CD14-positive monocyte (primary cell): Measurements from ENCODE around the gene SREK1. TPM values are rescaled to one million over a fixed set of nuclear protein-coding genes. Genes with fewer than 3 reads are reported as not detected.

ENCODE experiments used
- DNase-seq, 3 donors: peaks; one replicate each; pipeline ENCODE4 v3.0.0-alpha.2; 2011 to 2022
- H2AFZ ChIP-seq: 2 replicates; pipeline ENCODE4 v1.6.0; 2012; ENCODE audit warnings: mild to moderate bottlenecking, low read depth, low read length, inconsistent platforms; ENCODE audit not compliant: insufficient read depth, poor library complexity, severe bottlenecking
- H3K27ac ChIP-seq, 2 donors: 1 replicate in 1 of 2; 2 replicates in 1 of 2; pipeline ENCODE4 v1.5.1; 2012 to 2013; ENCODE audit warnings: low read length in 2 of 2, control low read depth in 1 of 2, inconsistent platforms in 1 of 2, low read depth in 1 of 2, mild to moderate bottlenecking in 1 of 2
- H3K27me3 ChIP-seq, 2 donors: one replicate each; pipeline versions ENCODE4 v1.6.0 to v1.6.1; 2011 to 2013; ENCODE audit warnings: low read length in 2 of 2; ENCODE audit not compliant: control insufficient read depth in 2 of 2, insufficient read depth in 2 of 2
- H3K36me3 ChIP-seq, 2 donors: replicated peaks in 1 of 2; 1 replicate in 1 of 2; 2 replicates in 1 of 2; pipeline versions ENCODE4 v1.5.1 to v1.6.1; 2012 to 2013; ENCODE audit warnings: low read length in 2 of 2, control low read depth in 1 of 2, inconsistent platforms in 1 of 2, mild to moderate bottlenecking in 1 of 2; ENCODE audit not compliant: insufficient read depth in 2 of 2, control insufficient read depth in 1 of 2
- H3K4me1 ChIP-seq, 2 donors: 1 replicate in 1 of 2; 2 replicates in 1 of 2; pipeline versions ENCODE4 v1.5.1 to v1.6.1; 2012 to 2013; ENCODE audit warnings: low read length in 2 of 2, control low read depth in 1 of 2, inconsistent platforms in 1 of 2, mild to moderate bottlenecking in 1 of 2, moderate library complexity in 1 of 2; ENCODE audit not compliant: insufficient read depth in 2 of 2, control insufficient read depth in 1 of 2
- H3K4me2 ChIP-seq: replicated peaks from 2 replicates; pipeline ENCODE3; 2012; ENCODE audit warnings: low read length, moderate library complexity, mild to moderate bottlenecking; ENCODE audit not compliant: poor library complexity, severe bottlenecking; ENCODE audit errors: extremely low read depth
- H3K4me3 ChIP-seq, 3 experiments: fragments of 200-600 bp in 1 of 3; sonication (generic) in 1 of 3; replicated peaks in 1 of 3; 1 replicate in 2 of 3; 2 replicates in 1 of 3; pipeline ENCODE4 v1.5.1; 2011 to 2013; ENCODE audit warnings: low read length in 3 of 3, mild to moderate bottlenecking in 3 of 3, control low read depth in 2 of 3, low read depth in 2 of 3, inconsistent platforms in 1 of 3, moderate library complexity in 1 of 3
- H3K79me2 ChIP-seq: 2 replicates; pipeline ENCODE4 v1.6.0; 2012; ENCODE audit warnings: mild to moderate bottlenecking, control low read depth, inconsistent platforms, low read length, moderate library complexity; ENCODE audit not compliant: insufficient read depth
- H3K9ac ChIP-seq: 2 replicates; pipeline ENCODE4 v1.6.0; 2017; ENCODE audit warnings: low read length, mild to moderate bottlenecking; ENCODE audit not compliant: insufficient read depth, poor library complexity, severe bottlenecking
- H3K9me3 ChIP-seq, 2 donors: replicated peaks in 1 of 2; 1 replicate in 1 of 2; 2 replicates in 1 of 2; pipeline versions ENCODE4 v1.5.1 to v1.6.1; 2012 to 2013; ENCODE audit warnings: low read length in 2 of 2, control low read depth in 1 of 2; ENCODE audit not compliant: control insufficient read depth in 1 of 2, insufficient read depth in 1 of 2
- H4K20me1 ChIP-seq: 2 replicates; pipeline ENCODE4 v1.6.0; 2012; ENCODE audit warnings: mild to moderate bottlenecking, low read length, control low read depth, moderate library complexity; ENCODE audit not compliant: insufficient read depth
- H3K27ac Mint-ChIP-seq, 7 donors: one replicate each; pipeline ENCODE4 v1.8.0; 2020; ENCODE audit warnings: mild to moderate bottlenecking in 7 of 7, mixed read lengths in 7 of 7, moderate library complexity in 6 of 7, inconsistent platforms in 2 of 7
- H3K27me3 Mint-ChIP-seq, 3 donors: one replicate each; pipeline ENCODE4 v1.8.0; 2021 to 2022; ENCODE audit warnings: low read depth in 3 of 3, mild to moderate bottlenecking in 3 of 3, mixed read lengths in 3 of 3, moderate library complexity in 3 of 3, inconsistent platforms in 1 of 3
- H3K36me3 Mint-ChIP-seq, 2 donors: one replicate each; pipeline ENCODE4 v1.8.0; 2020; ENCODE audit warnings: mixed read lengths in 2 of 2, inconsistent platforms in 1 of 2, mild to moderate bottlenecking in 1 of 2
- H3K4me1 Mint-ChIP-seq: one replicate; pipeline ENCODE4 v1.8.0; 2020; ENCODE audit warnings: mild to moderate bottlenecking, mixed read lengths
- H3K4me3 Mint-ChIP-seq, 2 donors: one replicate each; pipeline ENCODE4 v1.8.0; 2020; ENCODE audit warnings: mild to moderate bottlenecking in 2 of 2, mixed read lengths in 2 of 2, moderate library complexity in 1 of 2
- H3K9me3 Mint-ChIP-seq, 7 donors: one replicate each; pipeline ENCODE4 v1.8.0; 2020 to 2022; ENCODE audit warnings: mixed read lengths in 7 of 7, mild to moderate bottlenecking in 6 of 7, moderate library complexity in 6 of 7, inconsistent platforms in 2 of 7
- WGBS: methylation state at CpG from one replicate; pipeline ENCODE4 v1.1.5; 2013; ENCODE audit warnings: missing lambda C conversion rate; ENCODE audit not compliant: insufficient coverage; 5-methylcytosine and 5-hydroxymethylcytosine counted together
- intact Hi-C, 2 donors: fragments of 100-400 bp; cut with micrococcal nuclease; formaldehyde crosslinking; loops; one replicate each; pipeline versions ENCODE4 v1.15.0 to v1.15.1; 2023
- polyA plus RNA-seq, 3 donors: library from polyadenylated mRNA; depleted of rRNA in 1 of 3; unstranded in 2 of 3; stranded (reverse) in 1 of 3; fragments of 300-500 nt in 2 of 3; fragments of >200 nt in 1 of 3; fragmentation: Illumina TruSeq in 2 of 3; gene quantifications; 1 replicate in 2 of 3; 2 replicates in 1 of 3; pipeline ENCODE4 v1.2.3, GENCODE V29; 2012 to 2021
- TF ChIP-seq, protein P1 (sequence below): fragments of 200-600 bp; IDR thresholded peaks from one replicate; pipeline ENCODE4 v1.8.0; 2022; ENCODE audit warnings: antibody characterized with exemption, mild to moderate bottlenecking

Gene SREK1
- polyA plus RNA-seq, 3 donors, result 6.4 to 34.8 (median 9.8) TPM

DNA sequence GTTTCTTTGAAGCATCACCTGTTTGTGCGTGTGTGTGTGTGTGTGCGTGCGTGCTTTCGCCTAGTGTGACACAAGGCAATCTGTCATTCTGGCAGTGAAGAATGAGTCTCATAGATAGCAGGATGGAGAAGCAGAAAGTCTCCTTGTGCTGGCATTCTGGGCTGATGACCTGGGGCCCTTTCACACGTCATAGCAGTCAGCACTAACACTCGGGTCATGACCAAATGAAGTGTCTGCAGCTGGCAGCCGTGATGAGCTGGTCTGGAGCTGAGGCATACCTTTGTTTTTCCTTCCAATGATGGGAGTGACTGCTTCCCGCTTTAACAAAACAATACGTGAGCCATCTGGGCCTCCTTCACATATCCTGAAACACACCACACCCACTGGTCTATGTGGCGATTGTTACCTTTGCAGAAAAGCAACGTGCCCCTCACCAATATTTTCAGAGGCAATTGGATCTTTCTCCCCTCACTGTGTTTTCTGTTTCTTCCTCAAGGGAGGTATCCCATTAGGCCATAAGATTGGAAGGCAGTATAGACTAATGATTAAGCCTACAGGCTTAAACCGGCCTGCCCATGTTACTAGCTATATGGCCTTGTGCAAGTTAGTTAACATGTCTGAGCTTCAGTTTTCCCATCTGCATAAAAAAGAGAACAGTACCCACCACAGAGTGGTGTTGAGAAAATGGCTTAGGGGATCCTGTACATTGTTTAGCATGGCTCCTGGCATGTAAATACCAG lies 88.8 kb downstream of the SREK1 start:
- Histone ChIP-seq H3K9me3 (no peaks in the 10 kb centered on the region), H3K36me3 (no peaks in the 10 kb centered on the region), H3K79me2 (no peaks in the 10 kb centered on the region), H3K4me2 (no peak overlapping the region), H3K27me3 (no peaks in the 10 kb centered on the region), H4K20me1 (no peaks in the 10 kb centered on the region), H3K27ac (no peak overlapping the region), H3K4me1 (no peaks in the 10 kb centered on the region), H3K9ac (no peak overlapping the region), H2AFZ (no peak overlapping the region), H3K4me3 (no peak overlapping the region)
- Mint-ChIP-seq H3K36me3 (no peaks in the 10 kb centered on the region), H3K27ac (no peak overlapping the region), H3K4me3 (no peak overlapping the region), H3K4me1 (no peaks in the 10 kb centered on the region), H3K27me3 (peaks cover 2 to 3% (median 3%) of the 10 kb centered on the region in 3 donors), H3K9me3 (peaks cover 0 to 4% (median 0%) of the 10 kb centered on the region in 7 donors)
- TF ChIP-seq, protein P1, sequence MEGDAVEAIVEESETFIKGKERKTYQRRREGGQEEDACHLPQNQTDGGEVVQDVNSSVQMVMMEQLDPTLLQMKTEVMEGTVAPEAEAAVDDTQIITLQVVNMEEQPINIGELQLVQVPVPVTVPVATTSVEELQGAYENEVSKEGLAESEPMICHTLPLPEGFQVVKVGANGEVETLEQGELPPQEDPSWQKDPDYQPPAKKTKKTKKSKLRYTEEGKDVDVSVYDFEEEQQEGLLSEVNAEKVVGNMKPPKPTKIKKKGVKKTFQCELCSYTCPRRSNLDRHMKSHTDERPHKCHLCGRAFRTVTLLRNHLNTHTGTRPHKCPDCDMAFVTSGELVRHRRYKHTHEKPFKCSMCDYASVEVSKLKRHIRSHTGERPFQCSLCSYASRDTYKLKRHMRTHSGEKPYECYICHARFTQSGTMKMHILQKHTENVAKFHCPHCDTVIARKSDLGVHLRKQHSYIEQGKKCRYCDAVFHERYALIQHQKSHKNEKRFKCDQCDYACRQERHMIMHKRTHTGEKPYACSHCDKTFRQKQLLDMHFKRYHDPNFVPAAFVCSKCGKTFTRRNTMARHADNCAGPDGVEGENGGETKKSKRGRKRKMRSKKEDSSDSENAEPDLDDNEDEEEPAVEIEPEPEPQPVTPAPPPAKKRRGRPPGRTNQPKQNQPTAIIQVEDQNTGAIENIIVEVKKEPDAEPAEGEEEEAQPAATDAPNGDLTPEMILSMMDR, result no peak
- 84% methylated on average over 5 of the region's 12 CpGs for WGBS
- intact Hi-C loops, result no loop called here
- no peak for DNase-seq

Other genes starting within 250 kb of the SREK1 start
- gene ERBIN, start 217.7 kb upstream of the SREK1 start, polyA plus RNA-seq, result 10 to 100 TPM; 25.2 to 43.3 (median 28.6) TPM